ENCODE measurements around the gene UIMC1. TPM values are rescaled to one million over a fixed set of nuclear protein-coding genes. Genes with fewer than 3 reads are reported as not detected.

UIMC1 gene
- total and polyA plus RNA-seq, 2 of the 13 experiments (the other 11 are each of a cell fraction or from before 2014, with no cell fraction given) = 18.9 to 32.7 TPM

DNA sequence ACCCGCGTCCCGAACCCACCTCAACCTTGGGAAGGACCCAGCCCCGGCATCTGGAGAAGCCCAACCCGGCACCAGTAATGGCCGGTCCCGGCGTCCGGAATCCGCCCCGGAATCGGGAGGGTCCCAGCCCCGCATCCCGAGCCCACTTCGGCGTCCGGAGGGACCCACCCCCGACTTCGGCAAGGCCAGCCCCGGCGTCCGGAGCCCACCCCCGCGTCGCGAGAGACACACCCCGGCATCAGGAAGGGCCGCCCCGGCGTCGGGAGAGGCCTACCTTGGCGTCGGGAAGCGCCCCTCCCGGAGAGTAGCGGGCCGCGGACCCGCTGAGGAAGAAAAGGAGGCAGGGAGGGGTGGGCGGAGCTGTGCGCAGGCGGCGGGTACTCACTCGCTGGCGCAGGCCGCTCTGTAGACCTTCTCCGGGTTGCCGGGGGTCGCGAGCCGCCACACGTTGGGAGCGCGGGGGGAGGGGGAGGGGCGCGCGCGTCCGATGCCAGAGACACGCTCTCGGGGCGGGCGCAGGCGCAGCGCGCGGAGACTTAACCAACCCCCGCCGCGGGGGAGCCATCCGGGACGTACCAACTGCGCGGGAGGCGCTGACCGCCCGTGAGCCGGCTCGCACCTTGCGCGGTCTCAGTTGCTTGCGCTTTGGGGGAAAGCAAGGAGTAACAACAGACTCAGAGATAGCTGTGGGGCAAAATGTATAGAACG, at the start of gene UIMC1 (continued):
- TF ChIP-seq, protein P1, sequence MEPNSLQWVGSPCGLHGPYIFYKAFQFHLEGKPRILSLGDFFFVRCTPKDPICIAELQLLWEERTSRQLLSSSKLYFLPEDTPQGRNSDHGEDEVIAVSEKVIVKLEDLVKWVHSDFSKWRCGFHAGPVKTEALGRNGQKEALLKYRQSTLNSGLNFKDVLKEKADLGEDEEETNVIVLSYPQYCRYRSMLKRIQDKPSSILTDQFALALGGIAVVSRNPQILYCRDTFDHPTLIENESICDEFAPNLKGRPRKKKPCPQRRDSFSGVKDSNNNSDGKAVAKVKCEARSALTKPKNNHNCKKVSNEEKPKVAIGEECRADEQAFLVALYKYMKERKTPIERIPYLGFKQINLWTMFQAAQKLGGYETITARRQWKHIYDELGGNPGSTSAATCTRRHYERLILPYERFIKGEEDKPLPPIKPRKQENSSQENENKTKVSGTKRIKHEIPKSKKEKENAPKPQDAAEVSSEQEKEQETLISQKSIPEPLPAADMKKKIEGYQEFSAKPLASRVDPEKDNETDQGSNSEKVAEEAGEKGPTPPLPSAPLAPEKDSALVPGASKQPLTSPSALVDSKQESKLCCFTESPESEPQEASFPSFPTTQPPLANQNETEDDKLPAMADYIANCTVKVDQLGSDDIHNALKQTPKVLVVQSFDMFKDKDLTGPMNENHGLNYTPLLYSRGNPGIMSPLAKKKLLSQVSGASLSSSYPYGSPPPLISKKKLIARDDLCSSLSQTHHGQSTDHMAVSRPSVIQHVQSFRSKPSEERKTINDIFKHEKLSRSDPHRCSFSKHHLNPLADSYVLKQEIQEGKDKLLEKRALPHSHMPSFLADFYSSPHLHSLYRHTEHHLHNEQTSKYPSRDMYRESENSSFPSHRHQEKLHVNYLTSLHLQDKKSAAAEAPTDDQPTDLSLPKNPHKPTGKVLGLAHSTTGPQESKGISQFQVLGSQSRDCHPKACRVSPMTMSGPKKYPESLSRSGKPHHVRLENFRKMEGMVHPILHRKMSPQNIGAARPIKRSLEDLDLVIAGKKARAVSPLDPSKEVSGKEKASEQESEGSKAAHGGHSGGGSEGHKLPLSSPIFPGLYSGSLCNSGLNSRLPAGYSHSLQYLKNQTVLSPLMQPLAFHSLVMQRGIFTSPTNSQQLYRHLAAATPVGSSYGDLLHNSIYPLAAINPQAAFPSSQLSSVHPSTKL (CRISPR knock-in tag; IDR thresholded peaks at IDR 0.05) = peak; percentile 71; the same call in 1 of the 2 replicates
- peak; percentile 67 for TF ChIP-seq KAT8 (CRISPR knock-in tag; IDR thresholded peaks at IDR 0.05)
- TF ChIP-seq, protein P2, sequence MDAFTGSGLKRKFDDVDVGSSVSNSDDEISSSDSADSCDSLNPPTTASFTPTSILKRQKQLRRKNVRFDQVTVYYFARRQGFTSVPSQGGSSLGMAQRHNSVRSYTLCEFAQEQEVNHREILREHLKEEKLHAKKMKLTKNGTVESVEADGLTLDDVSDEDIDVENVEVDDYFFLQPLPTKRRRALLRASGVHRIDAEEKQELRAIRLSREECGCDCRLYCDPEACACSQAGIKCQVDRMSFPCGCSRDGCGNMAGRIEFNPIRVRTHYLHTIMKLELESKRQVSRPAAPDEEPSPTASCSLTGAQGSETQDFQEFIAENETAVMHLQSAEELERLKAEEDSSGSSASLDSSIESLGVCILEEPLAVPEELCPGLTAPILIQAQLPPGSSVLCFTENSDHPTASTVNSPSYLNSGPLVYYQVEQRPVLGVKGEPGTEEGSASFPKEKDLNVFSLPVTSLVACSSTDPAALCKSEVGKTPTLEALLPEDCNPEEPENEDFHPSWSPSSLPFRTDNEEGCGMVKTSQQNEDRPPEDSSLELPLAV (CRISPR knock-in tag; conservative IDR thresholded peaks at IDR 0.05; ENCODE audit: low read depth) = no peak
- no peak for TF ChIP-seq SOX5 (CRISPR knock-in tag; IDR thresholded peaks at IDR 0.05; ENCODE audit: borderline replicate concordance)
- 0 out of 2 replicates have a peak, but pooled peaks have one; percentile 30 for TF ChIP-seq ZNF547 (CRISPR knock-in tag; IDR thresholded peaks at IDR 0.05)
- peak; percentile 19 for TF ChIP-seq CBX1 (IDR thresholded peaks at IDR 0.05; ENCODE audit: low read depth)
- TF ChIP-seq, protein P3, sequence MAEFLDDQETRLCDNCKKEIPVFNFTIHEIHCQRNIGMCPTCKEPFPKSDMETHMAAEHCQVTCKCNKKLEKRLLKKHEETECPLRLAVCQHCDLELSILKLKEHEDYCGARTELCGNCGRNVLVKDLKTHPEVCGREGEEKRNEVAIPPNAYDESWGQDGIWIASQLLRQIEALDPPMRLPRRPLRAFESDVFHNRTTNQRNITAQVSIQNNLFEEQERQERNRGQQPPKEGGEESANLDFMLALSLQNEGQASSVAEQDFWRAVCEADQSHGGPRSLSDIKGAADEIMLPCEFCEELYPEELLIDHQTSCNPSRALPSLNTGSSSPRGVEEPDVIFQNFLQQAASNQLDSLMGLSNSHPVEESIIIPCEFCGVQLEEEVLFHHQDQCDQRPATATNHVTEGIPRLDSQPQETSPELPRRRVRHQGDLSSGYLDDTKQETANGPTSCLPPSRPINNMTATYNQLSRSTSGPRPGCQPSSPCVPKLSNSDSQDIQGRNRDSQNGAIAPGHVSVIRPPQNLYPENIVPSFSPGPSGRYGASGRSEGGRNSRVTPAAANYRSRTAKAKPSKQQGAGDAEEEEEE (CRISPR knock-in tag; IDR thresholded peaks at IDR 0.05; ENCODE audit: borderline replicate concordance) = no peak
- TF ChIP-seq TMF1 (CRISPR knock-in tag; IDR thresholded peaks at IDR 0.05; ENCODE audit: low read depth) = no peak; the same call in 1 of the 2 replicates
- peak; percentile 84 for TF ChIP-seq HNRNPLL (IDR thresholded peaks at IDR 0.05; ENCODE audit: low read depth, low read length, poor library complexity, severe bottlenecking)
- TF ChIP-seq, protein P4, sequence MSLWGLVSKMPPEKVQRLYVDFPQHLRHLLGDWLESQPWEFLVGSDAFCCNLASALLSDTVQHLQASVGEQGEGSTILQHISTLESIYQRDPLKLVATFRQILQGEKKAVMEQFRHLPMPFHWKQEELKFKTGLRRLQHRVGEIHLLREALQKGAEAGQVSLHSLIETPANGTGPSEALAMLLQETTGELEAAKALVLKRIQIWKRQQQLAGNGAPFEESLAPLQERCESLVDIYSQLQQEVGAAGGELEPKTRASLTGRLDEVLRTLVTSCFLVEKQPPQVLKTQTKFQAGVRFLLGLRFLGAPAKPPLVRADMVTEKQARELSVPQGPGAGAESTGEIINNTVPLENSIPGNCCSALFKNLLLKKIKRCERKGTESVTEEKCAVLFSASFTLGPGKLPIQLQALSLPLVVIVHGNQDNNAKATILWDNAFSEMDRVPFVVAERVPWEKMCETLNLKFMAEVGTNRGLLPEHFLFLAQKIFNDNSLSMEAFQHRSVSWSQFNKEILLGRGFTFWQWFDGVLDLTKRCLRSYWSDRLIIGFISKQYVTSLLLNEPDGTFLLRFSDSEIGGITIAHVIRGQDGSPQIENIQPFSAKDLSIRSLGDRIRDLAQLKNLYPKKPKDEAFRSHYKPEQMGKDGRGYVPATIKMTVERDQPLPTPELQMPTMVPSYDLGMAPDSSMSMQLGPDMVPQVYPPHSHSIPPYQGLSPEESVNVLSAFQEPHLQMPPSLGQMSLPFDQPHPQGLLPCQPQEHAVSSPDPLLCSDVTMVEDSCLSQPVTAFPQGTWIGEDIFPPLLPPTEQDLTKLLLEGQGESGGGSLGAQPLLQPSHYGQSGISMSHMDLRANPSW (CRISPR knock-in tag; IDR thresholded peaks at IDR 0.05; ENCODE audit: borderline replicate concordance) = peak; percentile 62; the same call in 1 of the 2 replicates
- TF ChIP-seq HNRNPL (IDR thresholded peaks at IDR 0.05; ENCODE audit: low read depth, low read length) = no peak
- peak; percentile 64; the same call in 1 of the 2 replicates for TF ChIP-seq ZC3H13 (CRISPR knock-in tag; IDR thresholded peaks at IDR 0.05)
- TF ChIP-seq ZNF572 (CRISPR knock-in tag; IDR thresholded peaks at IDR 0.05) = no peak
- TF ChIP-seq SMAD3 (CRISPR knock-in tag; IDR thresholded peaks at IDR 0.05) = peak; percentile 74; the same call in 1 of the 2 replicates
- TF ChIP-seq CHD4 (IDR thresholded peaks at IDR 0.05; ENCODE audit: borderline replicate concordance, low read length) = no peak
- TF ChIP-seq ZNF124 (CRISPR knock-in tag; IDR thresholded peaks at IDR 0.05) = peak; percentile 52; the same call in 1 of the 2 replicates
- TF ChIP-seq ZNF446 (CRISPR knock-in tag; IDR thresholded peaks at IDR 0.05) = no peak
- TF ChIP-seq HMG20A (CRISPR knock-in tag; IDR thresholded peaks at IDR 0.05; ENCODE audit: borderline replicate concordance) = 0 out of 2 replicates have a peak, but pooled peaks have one; percentile 8
- TF ChIP-seq ZNF615 (CRISPR knock-in tag; IDR thresholded peaks at IDR 0.05; ENCODE audit: borderline replicate concordance) = no peak
- TF ChIP-seq KLF15 (CRISPR knock-in tag; IDR thresholded peaks at IDR 0.05; ENCODE audit: borderline replicate concordance) = no peak
